Measurements from ENCODE around the gene SHD.
A peak's percentile ranks its signal among the peaks of the same experiment; 100 is the strongest.
"Not testable (repeated sequence)": the region's sequence is repeated elsewhere in the genome, so short reads cannot be mapped to it uniquely, and the experiment has no call there.

Gene SHD

GRCh38 chr19:4264812-4265211 is 14.3 kb upstream of the SHD start:
- DNase-seq: no peak
- in situ Hi-C loops (cut with HindIII; ENCODE audit: low pct_ligation_motif_present, low pct_unique_long_range_greater_than_20kb, low sequenced_read_pairs): no loop called here

- DNase-seq: no peak
- in situ Hi-C loops (cut with HindIII; ENCODE audit: low pct_ligation_motif_present, low pct_unique_long_range_greater_than_20kb, low sequenced_read_pairs): no loop called here
Measured at GRCh38 chr19:4266253-4267000, 12.6 kb upstream of the SHD start.

DNA sequence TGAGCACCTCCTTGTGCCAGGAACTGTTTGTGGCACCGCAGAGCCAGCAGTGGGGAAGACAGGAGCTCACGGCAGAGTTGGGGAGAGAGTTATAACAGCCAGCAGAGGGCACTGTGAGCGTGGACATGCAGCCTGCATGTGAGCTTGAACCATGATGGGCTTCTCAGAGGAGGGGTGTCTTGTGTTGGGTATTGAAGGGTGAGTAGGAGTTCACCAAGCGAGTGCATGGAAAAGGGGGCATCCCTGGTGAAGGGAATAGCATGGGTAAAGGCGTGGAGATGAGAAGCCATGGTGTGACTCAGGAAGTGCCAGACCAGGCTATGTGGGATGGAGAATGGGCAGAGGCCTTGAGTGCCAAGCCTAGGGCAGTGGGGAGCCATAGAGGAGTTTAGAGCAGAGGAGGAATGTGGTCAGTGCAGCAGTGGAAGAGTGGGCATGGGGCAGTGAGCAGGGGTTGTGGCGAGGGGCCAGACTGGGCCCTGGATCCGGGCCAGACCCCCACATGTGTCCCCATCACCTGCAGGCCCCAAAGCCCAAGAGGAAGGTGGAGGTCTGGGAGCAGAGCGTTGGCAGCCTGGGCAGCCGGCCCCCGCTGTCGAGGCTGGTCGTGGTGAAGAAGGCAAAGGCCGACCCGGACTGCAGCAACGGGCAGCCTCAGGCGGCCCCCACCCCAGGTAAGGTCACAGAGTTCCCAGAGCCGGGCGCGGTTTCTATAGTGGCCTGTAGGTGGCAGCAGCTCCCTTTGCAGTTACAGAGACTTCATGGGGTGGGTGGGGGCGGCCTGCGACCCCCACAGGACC is 11.8 kb upstream of the SHD start:
- peak; percentile 70 for DNase-seq
- in situ Hi-C loops (cut with HindIII; ENCODE audit: low pct_ligation_motif_present, low pct_unique_long_range_greater_than_20kb, low sequenced_read_pairs): no loop called here

GRCh38 chr19:4267901-4268815 is 10.9 kb upstream of the SHD start:
- DNase-seq: no peak
- in situ Hi-C loops (cut with HindIII; ENCODE audit: low pct_ligation_motif_present, low pct_unique_long_range_greater_than_20kb, low sequenced_read_pairs): no loop called here

- in situ Hi-C loops (cut with HindIII; ENCODE audit: low pct_ligation_motif_present, low pct_unique_long_range_greater_than_20kb, low sequenced_read_pairs): no loop called here
Measured at GRCh38 chr19:4268816-4269430, 10.1 kb upstream of the SHD start.

GRCh38 chr19:4272894-4273293 is 6.2 kb upstream of the SHD start:
- in situ Hi-C loops (cut with HindIII; ENCODE audit: low pct_ligation_motif_present, low pct_unique_long_range_greater_than_20kb, low sequenced_read_pairs): no loop called here
- DNase-seq: no peak

More at GRCh38 chr19:4268816-4269430, 10.1 kb upstream of the SHD start:
- no peak for DNase-seq

DNA sequence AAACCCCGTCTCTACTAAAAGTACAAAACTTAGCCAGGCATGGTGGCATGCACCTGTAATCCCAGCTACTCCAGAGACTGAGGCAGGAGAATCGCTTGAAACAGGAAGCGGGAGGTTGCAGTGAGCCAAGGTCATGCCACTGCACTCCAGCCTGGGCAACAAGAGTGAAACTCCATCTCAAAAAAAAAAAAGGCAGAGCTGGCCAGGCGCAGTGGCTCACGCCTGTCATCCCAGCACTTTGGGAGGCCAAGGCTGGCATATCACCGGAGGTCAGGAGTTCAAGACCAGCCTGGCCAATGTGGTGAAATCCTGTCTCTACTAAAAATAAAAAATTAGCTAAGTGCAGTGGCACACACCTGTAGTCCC is 4.8 kb upstream of the SHD start:
- DNase-seq; in situ Hi-C loops (cut with HindIII; ENCODE audit: low pct_ligation_motif_present, low pct_unique_long_range_greater_than_20kb, low sequenced_read_pairs): not testable (repeated sequence)

GRCh38 chr19:4277191-4277696 is 1.8 kb upstream of the SHD start:
- in situ Hi-C loops (cut with HindIII; ENCODE audit: low pct_ligation_motif_present, low pct_unique_long_range_greater_than_20kb, low sequenced_read_pairs): no loop called here

GRCh38 chr19:4278010-4278409 is 1.1 kb upstream of the SHD start:
- in situ Hi-C loops (cut with HindIII; ENCODE audit: low pct_ligation_motif_present, low pct_unique_long_range_greater_than_20kb, low sequenced_read_pairs): no loop called here
- no peak for DNase-seq

More at GRCh38 chr19:4277191-4277696, 1.8 kb upstream of the SHD start:
- no peak for DNase-seq

DNA sequence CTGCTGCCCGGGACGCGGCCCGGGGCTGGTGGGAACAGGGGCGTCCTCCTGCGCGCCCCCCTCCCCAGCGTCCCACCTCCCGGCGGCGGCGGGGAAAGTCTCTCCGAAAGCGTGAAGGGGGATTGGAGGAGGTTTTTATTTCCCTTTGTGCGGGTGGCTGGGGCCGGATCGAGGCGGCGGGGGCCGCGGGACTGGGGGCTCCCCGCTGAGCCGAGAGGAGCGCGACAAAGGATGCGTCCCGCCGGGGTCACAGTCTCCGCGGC is 132 bp downstream of the SHD start:
- in situ Hi-C loops (cut with HindIII; ENCODE audit: low pct_ligation_motif_present, low pct_unique_long_range_greater_than_20kb, low sequenced_read_pairs): no loop called here
- no peak for DNase-seq

DNA sequence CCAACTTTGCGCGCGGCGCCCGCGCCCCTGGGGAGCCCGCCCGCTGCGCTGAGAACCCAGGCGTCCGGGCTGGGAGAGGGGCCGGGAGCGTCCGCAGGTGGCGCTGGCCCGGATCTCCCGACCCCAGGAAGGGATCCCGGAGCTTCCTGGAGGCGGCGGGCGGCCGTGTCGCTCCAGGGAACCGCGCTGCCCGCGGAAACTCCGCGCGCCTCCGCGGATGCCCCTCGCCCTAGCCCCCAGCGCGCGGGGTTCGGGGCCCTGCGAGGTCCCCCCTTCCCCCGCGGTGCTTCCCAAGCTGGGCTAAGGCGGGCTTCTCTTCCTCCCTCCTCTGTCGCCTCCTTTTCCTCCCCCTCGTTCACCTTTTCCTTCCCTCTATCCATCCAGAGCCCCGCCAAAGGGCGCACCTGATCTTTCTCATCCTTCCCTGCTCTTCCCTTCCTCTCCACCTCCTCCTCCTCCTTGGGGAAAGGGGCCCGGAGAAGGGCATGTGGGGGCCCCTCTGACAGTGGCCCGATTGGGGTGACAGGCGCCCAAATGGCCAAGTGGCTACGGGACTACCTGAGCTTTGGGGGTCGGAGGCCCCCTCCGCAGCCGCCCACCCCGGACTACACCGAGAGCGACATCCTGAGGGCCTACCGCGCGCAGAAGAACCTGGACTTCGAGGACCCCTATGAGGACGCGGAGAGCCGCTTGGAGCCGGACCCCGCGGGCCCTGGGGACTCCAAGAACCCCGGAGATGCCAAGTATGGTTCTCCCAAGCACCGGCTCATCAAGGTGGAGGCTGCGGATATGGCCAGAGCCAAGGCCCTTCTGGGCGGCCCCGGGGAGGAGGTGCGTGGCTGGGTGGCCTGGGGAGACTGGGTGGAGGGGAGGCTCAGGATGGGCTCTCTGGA is 710 bp downstream of the SHD start:
- no peak for DNase-seq

DNA sequence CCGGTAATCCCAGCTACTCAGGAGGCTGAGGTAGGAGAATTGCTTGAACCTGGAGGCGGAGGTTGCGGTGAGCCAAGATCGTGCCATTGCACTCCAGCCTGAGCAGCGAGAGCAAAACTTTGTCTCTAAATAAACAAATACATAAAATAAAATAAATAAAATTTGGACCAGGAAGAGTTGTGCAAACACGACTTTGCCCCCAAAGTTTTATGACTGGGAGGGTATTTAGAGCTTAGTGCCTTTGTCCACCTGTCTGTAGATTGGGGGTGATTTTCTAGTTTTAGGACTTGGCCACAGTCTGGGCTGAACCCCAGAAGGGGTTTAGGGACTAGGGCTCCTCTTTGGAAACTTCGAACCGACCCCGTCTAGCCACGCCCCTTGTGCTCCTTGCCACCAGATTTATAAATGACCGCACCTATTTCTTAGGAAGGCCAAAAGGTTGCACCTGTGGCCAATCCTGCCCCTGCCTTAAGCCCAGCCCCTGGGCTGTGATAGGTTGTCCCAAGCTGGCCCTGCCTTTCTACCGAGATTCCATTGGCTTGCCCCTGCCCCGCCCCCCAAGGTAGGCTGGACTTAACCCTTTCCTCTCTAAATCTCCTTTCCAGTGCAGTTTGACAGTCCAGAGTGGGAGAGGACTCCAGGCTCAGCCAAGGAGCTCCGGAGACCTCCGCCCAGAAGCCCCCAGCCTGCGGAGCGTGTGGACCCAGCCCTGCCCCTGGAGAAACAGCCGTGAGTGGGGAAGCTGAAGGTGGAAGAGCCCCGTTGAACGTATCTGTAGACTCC is 5.3 kb downstream of the SHD start:
- DNase-seq: peak; percentile 15
- in situ Hi-C loops (cut with HindIII; ENCODE audit: low pct_ligation_motif_present, low pct_unique_long_range_greater_than_20kb, low sequenced_read_pairs): no loop called here

More for the DNA sequence above, 710 bp downstream of the SHD start:
- in situ Hi-C loops (cut with HindIII; ENCODE audit: low pct_ligation_motif_present, low pct_unique_long_range_greater_than_20kb, low sequenced_read_pairs): no loop called here

GRCh38 chr19:4284974-4285373 is 5.9 kb downstream of the SHD start:
- in situ Hi-C loops (cut with HindIII; ENCODE audit: low pct_ligation_motif_present, low pct_unique_long_range_greater_than_20kb, low sequenced_read_pairs): no loop called here
- no peak for DNase-seq

- in situ Hi-C loops (cut with HindIII; ENCODE audit: low pct_ligation_motif_present, low pct_unique_long_range_greater_than_20kb, low sequenced_read_pairs); DNase-seq: not testable (repeated sequence)
Measured at GRCh38 chr19:4286141-4286540, 7.1 kb downstream of the SHD start.

- no peak for DNase-seq
- in situ Hi-C loops (cut with HindIII; ENCODE audit: low pct_ligation_motif_present, low pct_unique_long_range_greater_than_20kb, low sequenced_read_pairs): no loop called here
Measured at GRCh38 chr19:4288091-4288777, 9.2 kb downstream of the SHD start.

DNA sequence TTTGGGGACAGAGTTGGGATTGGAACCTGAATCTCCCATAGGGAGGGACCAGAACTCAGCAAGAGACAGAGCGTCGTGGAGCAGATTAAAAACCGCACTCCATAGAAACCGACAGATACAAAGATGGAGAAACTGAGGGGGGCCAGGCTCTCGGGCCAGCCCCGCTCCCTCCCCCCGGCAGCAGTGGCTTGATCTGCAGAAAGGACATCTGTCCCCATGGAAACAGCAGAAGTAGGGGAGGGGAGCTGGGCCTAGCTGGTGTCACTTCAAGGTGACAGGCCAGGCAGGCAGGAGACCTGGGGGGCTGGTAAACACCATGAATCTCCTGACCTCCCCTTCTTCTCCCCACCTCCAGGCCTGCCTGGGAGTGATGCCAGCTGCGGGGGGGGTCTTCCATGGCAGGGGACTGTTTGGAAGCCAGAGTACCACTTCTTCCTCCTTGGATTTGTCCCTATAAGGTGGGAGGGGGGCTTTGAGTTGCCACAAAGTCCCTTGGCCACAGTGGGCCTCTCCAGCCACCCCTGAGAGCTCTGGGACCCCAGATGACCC is 12.2 kb downstream of the SHD start:
- in situ Hi-C loops (cut with HindIII; ENCODE audit: low pct_ligation_motif_present, low pct_unique_long_range_greater_than_20kb, low sequenced_read_pairs): no loop called here
- DNase-seq: no peak

Measured in ACHN (cell line).